SK-N-SH (cell line): ENCODE data around the gene WEE2. TPM values are rescaled to one million over a fixed set of nuclear protein-coding genes. Genes with fewer than 3 reads are reported as not detected.

Source experiments
- CTCF ChIA-PET: fragments of 300-600, 350-600 bp; formaldehyde crosslinking; extraction: SDS; loops from one replicate; lab custom pipeline; 2021; lab: Yijun Ruan, JAX
- POLR2A ChIA-PET: fragments of 350-600 bp; sonication (Branson Sonifier 250); formaldehyde crosslinking; extraction: SDS; loops from one replicate; lab custom pipeline; 2020; ENCODE audit warnings: antibody characterized with exemption, inconsistent platforms; lab: Yijun Ruan, JAX
- DNase-seq: peaks from one replicate; pipeline ENCODE4 v3.0.0; 2012
- H2AFZ ChIP-seq: fragments of 200-600 bp; sonication (generic); 2 replicates; pipeline ENCODE4 v1.8.1; 2016; ENCODE audit warnings: antibody characterized with exemption, mild to moderate bottlenecking, low read depth
- H3F3A ChIP-seq: fragments of 200-600 bp; sonication (generic); replicated peaks from 2 replicates; pipeline ENCODE3; 2016; ENCODE audit warnings: antibody characterized with exemption, mild to moderate bottlenecking; ENCODE audit not compliant: insufficient read depth
- H3K27ac ChIP-seq, 2 experiments: fragments of 200-500 bp in 1 of 2; fragments of 200-600 bp in 1 of 2; sonication (Bioruptor generic) in 1 of 2; sonication (generic), shearing (Covaris generic) in 1 of 2; 2 replicates each; pipeline versions ENCODE4 v1.5.1 to v1.6.1; 2014 to 2016; ENCODE audit warnings: low read depth in 2 of 2, inconsistent platforms in 1 of 2, low read length in 1 of 2, mild to moderate bottlenecking in 1 of 2, mixed read lengths in 1 of 2
- H3K27me3 ChIP-seq: fragments of 200-600 bp; sonication (generic), shearing (Covaris generic); 2 replicates; pipeline ENCODE4 v1.6.1; 2016; ENCODE audit warnings: mixed run types; ENCODE audit not compliant: insufficient read depth
- H3K36me3 ChIP-seq, 2 experiments: fragments of 200-500 bp in 1 of 2; fragments of 200-600 bp in 1 of 2; sonication (Bioruptor generic) in 1 of 2; sonication (generic) in 1 of 2; replicated peaks in 1 of 2; 2 replicates each; pipeline versions ENCODE3 to v1.5.1; 2014 to 2016; ENCODE audit warnings: low read length in 1 of 2, mild to moderate bottlenecking in 1 of 2; ENCODE audit not compliant: insufficient read depth in 2 of 2, control insufficient read depth in 1 of 2
- H3K4me1 ChIP-seq, 2 experiments: fragments of 200-500 bp in 1 of 2; fragments of 200-600 bp in 1 of 2; sonication (Bioruptor generic) in 1 of 2; sonication (generic), shearing (Covaris generic) in 1 of 2; 2 replicates each; pipeline versions ENCODE4 v1.5.1 to v1.6.1; 2014 to 2016; ENCODE audit warnings: low read depth in 1 of 2, low read length in 1 of 2, mixed run types in 1 of 2; ENCODE audit not compliant: insufficient read depth in 2 of 2, control insufficient read depth in 1 of 2
- H3K4me2 ChIP-seq: fragments of 200-600 bp; sonication (generic), shearing (Covaris generic); 2 replicates; pipeline ENCODE4 v1.6.1; 2017; ENCODE audit warnings: mixed run types
- H3K4me3 ChIP-seq, 2 experiments: fragments of 200-500 bp in 1 of 2; fragments of 200-600 bp in 1 of 2; sonication (Bioruptor generic) in 1 of 2; sonication (generic), shearing (Covaris generic) in 1 of 2; 2 replicates each; pipeline versions ENCODE4 v1.5.1 to v1.8.1; 2014 to 2016; ENCODE audit warnings: low read depth in 2 of 2, inconsistent platforms in 1 of 2, low read length in 1 of 2, mild to moderate bottlenecking in 1 of 2, mixed read lengths in 1 of 2, moderate library complexity in 1 of 2
- H3K79me2 ChIP-seq: fragments of 200-600 bp; sonication (generic); 2 replicates; pipeline ENCODE4 v1.8.1; 2017; ENCODE audit warnings: mild to moderate bottlenecking; ENCODE audit not compliant: insufficient read depth
- H3K9ac ChIP-seq: fragments of 200-600 bp; sonication (generic); 2 replicates; pipeline ENCODE4 v1.6.1; 2017; ENCODE audit warnings: mixed run types
- H3K9me2 ChIP-seq: fragments of 200-600 bp; sonication (generic); 2 replicates; pipeline ENCODE4 v1.6.1; 2017; ENCODE audit warnings: mixed run types
- H3K9me3 ChIP-seq: fragments of 200-600 bp; sonication (generic); 2 replicates; pipeline ENCODE4 v1.6.1; 2017; ENCODE audit warnings: mixed run types, mild to moderate bottlenecking, moderate library complexity
- H4K20me1 ChIP-seq: fragments of 200-600 bp; sonication (generic); 2 replicates; pipeline ENCODE4 v1.6.1; 2017; ENCODE audit warnings: mild to moderate bottlenecking, mixed run types; ENCODE audit not compliant: insufficient read depth
- CTCF ChIP-seq: fragments of 200-600 bp; sonication (generic); IDR thresholded peaks from 2 replicates; pipeline ENCODE4 v1.6.1; 2017; ENCODE audit warnings: antibody characterized with exemption, mild to moderate bottlenecking, moderate library complexity
- EZH2phosphoT487 ChIP-seq: fragments of 200-600 bp; sonication (generic); IDR thresholded peaks from 2 replicates; pipeline ENCODE4 v1.6.1; 2017; ENCODE audit warnings: low read depth, mixed run types, mild to moderate bottlenecking, antibody characterized with exemption, moderate library complexity, borderline replicate concordance
- FOSL2 ChIP-seq: IDR thresholded peaks from 2 replicates; pipeline ENCODE4 v1.4.0; 2012; ENCODE audit warnings: low read depth, mild to moderate bottlenecking, moderate library complexity, borderline replicate concordance
- IRF3 ChIP-seq: fragments of 150-350 bp; IDR thresholded peaks from 2 replicates; pipeline ENCODE4 v1.6.1; 2016; ENCODE audit warnings: mild to moderate bottlenecking, low read depth, low read length
- MEF2A ChIP-seq: IDR thresholded peaks from 2 replicates; pipeline ENCODE4 v1.4.0; 2012; ENCODE audit warnings: low read depth, borderline replicate concordance
- NFIC ChIP-seq: IDR thresholded peaks from 2 replicates; pipeline ENCODE4 v1.4.0; 2012; ENCODE audit warnings: borderline replicate concordance
- NRF1 ChIP-seq: IDR thresholded peaks from 2 replicates; pipeline ENCODE4 v1.6.1; 2012; ENCODE audit warnings: low read depth, mild to moderate bottlenecking, low read length
- PBX3 ChIP-seq: IDR thresholded peaks from 2 replicates; pipeline ENCODE4; 2012
- POLR2AphosphoS5 ChIP-seq: IDR thresholded peaks from 2 replicates; pipeline ENCODE4 v1.6.1; 2012; ENCODE audit warnings: low read depth, low read length
- RCOR1 ChIP-seq: fragments of 150-350 bp; IDR thresholded peaks from 2 replicates; pipeline ENCODE4 v1.6.1; 2017; ENCODE audit warnings: antibody characterized with exemption, low read length
- TAF1 ChIP-seq: IDR thresholded peaks from 2 replicates; pipeline ENCODE4 v1.6.1; 2012; ENCODE audit warnings: low read depth, mild to moderate bottlenecking, low read length, moderate library complexity, borderline replicate concordance
- TCF12 ChIP-seq: IDR thresholded peaks from 2 replicates; pipeline ENCODE4 v1.4.0; 2012
- TEAD4 ChIP-seq: IDR thresholded peaks from 2 replicates; pipeline ENCODE4 v1.4.0; 2012; ENCODE audit warnings: mild to moderate bottlenecking, borderline replicate concordance; ENCODE audit not compliant: insufficient read depth
- WGBS: methylation state at CpG from one replicate; pipeline ENCODE4 v1.1.6; 2017; ENCODE audit warnings: low lambda C conversion rate; 5-methylcytosine and 5-hydroxymethylcytosine counted together
- polyA plus RNA-seq, 3 experiments: library from polyadenylated mRNA; depleted of rRNA; stranded (reverse); fragments of >200 nt; gene quantifications; 2 replicates each; pipeline ENCODE4 v1.2.3, GENCODE V29; 2012
- TF ChIP-seq, protein P1 (sequence below): fragments of 150-350 bp; IDR thresholded peaks from 2 replicates; pipeline ENCODE4 v1.6.1; 2017; ENCODE audit warnings: antibody characterized with exemption, low read length, low read depth, borderline replicate concordance
- TF ChIP-seq, protein P2 (sequence below): IDR thresholded peaks from 2 replicates; pipeline ENCODE4 v1.4.0; 2012; ENCODE audit warnings: low read depth

WEE2 gene
- polyA plus RNA-seq, 1 of the 3 experiments (the other 2 are of a cell fraction): not detected

GRCh38 chr7:141673346-141673745, 34.8 kb upstream of the WEE2 start:
- POLR2A ChIA-PET: no interaction called here
- Histone ChIP-seq H3K9me2 (no peaks in the 10 kb centered on the region), H4K20me1 (no peaks in the 10 kb centered on the region), H3K9ac (no peak overlapping the region), H3K9me3 (no peaks in the 10 kb centered on the region), H3K4me2 (no peak overlapping the region), H3K27me3 (no peaks in the 10 kb centered on the region), H2AFZ (no peak overlapping the region), H3K27ac (peak overlapping the region in 1 of 2 experiments; percentile 36; a peak in 1 of 4 replicates), H3F3A (no peaks in the 10 kb centered on the region), H3K36me3 (peaks cover 25 to 32% of the 10 kb centered on the region in 2 experiments), H3K4me1 (no peaks in the 10 kb centered on the region), H3K79me2 (no peaks in the 10 kb centered on the region), H3K4me3 (no peak overlapping the region)
- WGBS: 96% methylated on average over 3 of the region's 3 CpGs
- TF ChIP-seq IRF3: no peak
- no peak for TF ChIP-seq POLR2AphosphoS5
- TF ChIP-seq, protein P1, sequence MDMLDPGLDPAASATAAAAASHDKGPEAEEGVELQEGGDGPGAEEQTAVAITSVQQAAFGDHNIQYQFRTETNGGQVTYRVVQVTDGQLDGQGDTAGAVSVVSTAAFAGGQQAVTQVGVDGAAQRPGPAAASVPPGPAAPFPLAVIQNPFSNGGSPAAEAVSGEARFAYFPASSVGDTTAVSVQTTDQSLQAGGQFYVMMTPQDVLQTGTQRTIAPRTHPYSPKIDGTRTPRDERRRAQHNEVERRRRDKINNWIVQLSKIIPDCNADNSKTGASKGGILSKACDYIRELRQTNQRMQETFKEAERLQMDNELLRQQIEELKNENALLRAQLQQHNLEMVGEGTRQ: no peak
- no peak for TF ChIP-seq CTCF
- TF ChIP-seq NRF1: no peak
- no peak for TF ChIP-seq TAF1
- no peak for TF ChIP-seq FOSL2
- no peak for TF ChIP-seq RCOR1
- TF ChIP-seq, protein P2, sequence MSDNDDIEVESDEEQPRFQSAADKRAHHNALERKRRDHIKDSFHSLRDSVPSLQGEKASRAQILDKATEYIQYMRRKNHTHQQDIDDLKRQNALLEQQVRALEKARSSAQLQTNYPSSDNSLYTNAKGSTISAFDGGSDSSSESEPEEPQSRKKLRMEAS: no peak
- no peak for TF ChIP-seq EZH2phosphoT487
- no peak for TF ChIP-seq TEAD4
- no peak for TF ChIP-seq NFIC
- no peak for TF ChIP-seq MEF2A
- TF ChIP-seq TCF12: no peak
- TF ChIP-seq PBX3: no peak
- DNase-seq: no peak
- CTCF ChIA-PET: interaction anchor here (0.8 to 4.5 kb wide), 2 partner anchors 18 to 22 kb away, joined by 3 to 34 read pairs; no protein-coding TSS in a partner anchor
